ENCODE data around the gene GDI1. TPM values are rescaled to one million over a fixed set of nuclear protein-coding genes. Genes with fewer than 3 reads are reported as not detected.
A peak's percentile ranks its signal among the peaks of the same experiment; 100 is the strongest.

Gene GDI1
- total RNA-seq, 2 donors from 2014 or later = 68.5 to 83.4 TPM

- intact Hi-C loops (cut with DNase I) = no loop called here
- Histone ChIP-seq H3K4me1 (peaks cover 38% of the 10 kb centered on the region), H3K27me3 (no peaks in the 10 kb centered on the region), H3K27ac (no peak overlapping the region), H3K9me3 (no peaks in the 10 kb centered on the region), H3K4me3 (no peak overlapping the region), H3K36me3 (replicated peaks in 1 of 2; ENCODE audit: insufficient read depth in 1 of 2, low read depth in 2 of 2) (no peaks in the 10 kb centered on the region)
- DNase-seq = no peak
- no peak for TF ChIP-seq POLR2A (IDR thresholded peaks at IDR 0.05)
- TF ChIP-seq, protein P1, sequence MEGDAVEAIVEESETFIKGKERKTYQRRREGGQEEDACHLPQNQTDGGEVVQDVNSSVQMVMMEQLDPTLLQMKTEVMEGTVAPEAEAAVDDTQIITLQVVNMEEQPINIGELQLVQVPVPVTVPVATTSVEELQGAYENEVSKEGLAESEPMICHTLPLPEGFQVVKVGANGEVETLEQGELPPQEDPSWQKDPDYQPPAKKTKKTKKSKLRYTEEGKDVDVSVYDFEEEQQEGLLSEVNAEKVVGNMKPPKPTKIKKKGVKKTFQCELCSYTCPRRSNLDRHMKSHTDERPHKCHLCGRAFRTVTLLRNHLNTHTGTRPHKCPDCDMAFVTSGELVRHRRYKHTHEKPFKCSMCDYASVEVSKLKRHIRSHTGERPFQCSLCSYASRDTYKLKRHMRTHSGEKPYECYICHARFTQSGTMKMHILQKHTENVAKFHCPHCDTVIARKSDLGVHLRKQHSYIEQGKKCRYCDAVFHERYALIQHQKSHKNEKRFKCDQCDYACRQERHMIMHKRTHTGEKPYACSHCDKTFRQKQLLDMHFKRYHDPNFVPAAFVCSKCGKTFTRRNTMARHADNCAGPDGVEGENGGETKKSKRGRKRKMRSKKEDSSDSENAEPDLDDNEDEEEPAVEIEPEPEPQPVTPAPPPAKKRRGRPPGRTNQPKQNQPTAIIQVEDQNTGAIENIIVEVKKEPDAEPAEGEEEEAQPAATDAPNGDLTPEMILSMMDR (IDR thresholded peaks at IDR 0.05) = no peak
- 64% methylated on average over 7 of the region's 7 CpGs; no CpG with 5 or more reads in 1 of the 2 donors for WGBS, 2 donors
- no peak for ATAC-seq
These were observed 45.8 kb downstream of the GDI1 start for GRCh38 chrX:154482786-154483185.

- H3K9me3 ChIP-seq = no peaks in the 10 kb centered on the region
- H3K4me1 ChIP-seq = peaks cover 39% of the 10 kb centered on the region
- intact Hi-C loops (cut with DNase I) = no loop called here
- no peaks in the 10 kb centered on the region for H3K27me3 ChIP-seq
- no peak overlapping the region for H3K4me3 ChIP-seq
- H3K36me3 ChIP-seq (replicated peaks in 1 of 2; ENCODE audit: insufficient read depth in 1 of 2, low read depth in 2 of 2) = no peaks in the 10 kb centered on the region
- ATAC-seq (no peak), DNase-seq (no peak)
- no peak for TF ChIP-seq POLR2A (IDR thresholded peaks at IDR 0.05)
- TF ChIP-seq, protein P1 (IDR thresholded peaks at IDR 0.05) = no peak
- WGBS, 2 donors = 68 to 81% methylated on average over 4 to 7 of the region's 7 CpGs
- H3K27ac ChIP-seq = no peak overlapping the region
These were observed 46.4 kb downstream of the GDI1 start for GRCh38 chrX:154483325-154483724.

- no peak for DNase-seq
- TF ChIP-seq, protein P1 (IDR thresholded peaks at IDR 0.05) = no peak
- TF ChIP-seq POLR2A (IDR thresholded peaks at IDR 0.05) = no peak
- H3K27ac ChIP-seq = no peak overlapping the region
- WGBS, 2 donors = 76% methylated on average over 8 of the region's 16 CpGs; no CpG with 5 or more reads in 1 of the 2 donors
- no peaks in the 10 kb centered on the region for H3K9me3 ChIP-seq
- intact Hi-C loops (cut with DNase I) = no loop called here
- no peak overlapping the region for H3K4me3 ChIP-seq
- ATAC-seq = no peak
- H3K27me3 ChIP-seq = no peaks in the 10 kb centered on the region
- H3K36me3 ChIP-seq (replicated peaks in 1 of 2; ENCODE audit: insufficient read depth in 1 of 2, low read depth in 2 of 2) = no peaks in the 10 kb centered on the region
- peaks cover 47% of the 10 kb centered on the region for H3K4me1 ChIP-seq
These were observed 47.5 kb downstream of the GDI1 start for GRCh38 chrX:154484255-154485149.

- DNase-seq (peak in 3 of 4 donors; percentile 21 to 38 (median 33)), ATAC-seq (no peak)
- intact Hi-C loops (cut with DNase I) = no loop called here
- Histone ChIP-seq H3K9me3 (no peaks in the 10 kb centered on the region), H3K27ac (peak overlapping the region; percentile 80 to 89 (median 84)), H3K4me3 (peak overlapping the region; percentile 7 to 32), H3K36me3 (replicated peaks in 1 of 2; ENCODE audit: insufficient read depth in 1 of 2, low read depth in 2 of 2) (no peaks in the 10 kb centered on the region), H3K27me3 (no peaks in the 10 kb centered on the region), H3K4me1 (peaks cover 50% of the 10 kb centered on the region)
- 52% methylated on average over 19 of the region's 35 CpGs; no CpG with 5 or more reads in 1 of the 2 donors for WGBS, 2 donors
- TF ChIP-seq, protein P1 (IDR thresholded peaks at IDR 0.05) = no peak
- TF ChIP-seq POLR2A (IDR thresholded peaks at IDR 0.05) = no peak
These were observed 48.4 kb downstream of the GDI1 start for GRCh38 chrX:154485150-154486051.

Data from body of pancreas (tissue), 4 donors.